GM18909 (cell line): ENCODE measurements around the gene YIPF5.
A peak's percentile ranks its signal among the peaks of the same experiment; 100 is the strongest.

Experiments used
- ATAC-seq: cut with Tn5 transposase; IDR thresholded peaks from one replicate; pipeline ENCODE4 v1.9.1; 2021; ENCODE audit warnings: mild to moderate bottlenecking; ENCODE audit not compliant: unreplicated experiment, poor library complexity

Gene YIPF5

GRCh38 chr5:144183254-144183889 lies 12.9 kb upstream of the YIPF5 start:
- no peak for ATAC-seq

DNA sequence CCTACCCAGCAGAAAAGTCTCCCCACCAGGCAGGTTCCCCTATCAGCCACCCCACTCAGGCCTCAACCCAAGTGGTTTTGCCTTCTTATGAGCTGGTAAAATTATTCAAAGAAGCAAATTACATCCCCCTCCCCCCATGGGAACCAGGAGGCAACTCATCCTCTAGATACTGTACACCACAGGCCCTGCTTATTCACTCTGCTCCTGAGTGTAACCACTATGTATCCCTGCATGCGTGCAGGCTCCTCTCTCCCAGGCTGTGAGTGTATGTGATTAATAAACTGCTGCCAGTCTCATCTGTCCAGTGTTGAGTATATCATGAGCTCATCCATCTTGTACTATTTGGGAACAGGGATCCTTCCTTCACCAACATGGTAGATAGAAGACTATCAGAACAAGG lies 8.8 kb upstream of the YIPF5 start:
- no peak for ATAC-seq

DNA sequence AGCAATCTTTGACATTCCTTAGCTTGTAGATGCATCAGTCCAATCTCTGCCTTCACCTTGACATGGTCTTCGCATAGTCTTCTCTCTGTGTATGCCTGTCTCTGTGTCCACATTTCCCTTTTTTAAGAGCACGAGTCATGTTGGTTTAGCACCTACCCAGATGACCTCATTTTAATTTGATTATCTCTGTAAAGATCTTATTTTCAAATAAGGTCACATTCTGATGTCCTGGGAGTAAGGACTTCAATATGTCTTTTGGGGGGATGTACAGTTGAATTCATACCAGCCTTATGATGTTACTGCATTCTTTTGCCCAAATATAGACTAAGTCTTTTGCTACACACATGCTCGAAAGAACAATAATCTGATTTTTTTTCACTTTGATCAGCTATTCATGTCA lies 7.1 kb upstream of the YIPF5 start:
- ATAC-seq = no peak

GRCh38 chr5:144173766-144174165 lies 3.3 kb upstream of the YIPF5 start:
- no peak for ATAC-seq

DNA sequence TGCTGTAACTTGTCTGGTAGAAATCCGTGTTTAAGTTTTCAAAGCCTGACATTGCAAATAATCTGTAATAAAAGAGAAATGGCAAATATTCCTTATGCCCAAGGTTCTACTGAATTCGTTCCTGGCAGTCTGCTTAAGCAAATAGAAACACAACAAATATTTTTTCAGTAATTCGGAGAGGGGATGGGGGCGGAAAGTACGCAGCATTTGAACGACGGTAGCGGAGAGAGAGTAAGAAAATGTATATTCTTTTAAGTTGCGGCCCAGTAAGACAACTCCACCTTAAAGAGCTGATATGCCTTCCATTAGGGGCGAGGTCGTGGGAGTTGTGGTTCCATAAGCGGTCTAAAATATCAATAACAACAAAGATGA lies 569 bp downstream of the YIPF5 start:
- no peak for ATAC-seq

DNA sequence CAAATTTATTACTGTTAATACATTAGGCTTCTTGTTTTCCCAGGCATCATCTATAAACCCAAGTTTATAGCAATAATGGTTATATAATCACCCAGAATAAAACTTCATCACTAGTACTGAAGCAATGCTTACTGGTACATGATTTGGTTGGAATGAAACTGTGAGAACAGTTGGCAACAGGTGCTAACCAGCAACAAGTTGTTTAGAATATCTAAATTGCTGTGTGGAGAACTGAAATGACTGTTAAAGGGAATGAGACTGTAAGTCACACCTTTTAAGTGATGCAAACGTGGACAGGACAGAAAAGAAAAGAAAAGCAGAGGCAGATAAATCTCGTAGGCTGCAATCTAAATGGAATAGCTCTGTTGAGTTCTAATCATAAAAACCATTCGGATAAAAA lies 2.5 kb downstream of the YIPF5 start:
- ATAC-seq = no peak

DNA sequence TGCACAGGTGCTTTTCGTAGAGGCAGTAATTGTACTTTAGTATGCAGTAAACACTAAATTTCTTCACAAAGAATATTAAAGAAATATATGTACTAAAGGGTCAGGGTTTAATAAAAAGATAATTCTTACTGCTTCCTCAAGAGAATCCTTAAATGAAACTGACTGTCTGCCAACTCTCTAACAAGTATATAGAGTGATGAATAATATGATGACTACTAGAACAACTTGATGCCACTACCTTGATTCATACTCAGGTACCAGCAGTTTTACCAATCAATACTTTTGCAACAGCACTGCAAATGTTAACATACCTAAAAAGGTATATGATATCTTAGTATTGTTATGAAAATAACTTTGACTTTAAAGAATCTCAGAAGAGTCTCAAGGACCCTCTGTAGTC lies 3.8 kb downstream of the YIPF5 start:
- ATAC-seq = no peak

GRCh38 chr5:144162686-144163085 lies 7.8 kb downstream of the YIPF5 start:
- no peak for ATAC-seq

- no peak for ATAC-seq
Measured at GRCh38 chr5:144156767-144157171, 13.7 kb downstream of the YIPF5 start.

DNA sequence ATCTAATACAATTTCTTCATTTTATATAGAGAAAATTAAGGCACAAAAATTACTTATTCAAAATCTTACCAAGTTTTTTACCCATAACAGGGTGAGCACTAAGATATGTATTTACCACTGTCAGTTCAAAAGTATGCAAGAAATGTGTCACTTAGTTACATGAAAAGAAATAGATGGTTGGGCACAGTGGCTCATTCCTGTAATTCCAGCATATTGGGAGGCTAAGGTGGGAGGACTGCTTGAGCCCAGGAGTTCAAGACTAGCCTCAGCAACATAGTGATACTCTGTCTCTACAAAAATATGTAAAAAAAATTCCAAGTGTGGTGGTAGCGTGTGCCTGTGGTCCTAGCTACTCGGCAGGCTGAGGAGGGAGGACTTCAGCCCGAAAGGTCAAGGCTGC lies 19.4 kb downstream of the YIPF5 start:
- no peak for ATAC-seq

GRCh38 chr5:144144956-144145751 lies 25.3 kb downstream of the YIPF5 start:
- ATAC-seq = no peak

GRCh38 chr5:144143625-144144024 lies 26.8 kb downstream of the YIPF5 start:
- ATAC-seq = no peak

DNA sequence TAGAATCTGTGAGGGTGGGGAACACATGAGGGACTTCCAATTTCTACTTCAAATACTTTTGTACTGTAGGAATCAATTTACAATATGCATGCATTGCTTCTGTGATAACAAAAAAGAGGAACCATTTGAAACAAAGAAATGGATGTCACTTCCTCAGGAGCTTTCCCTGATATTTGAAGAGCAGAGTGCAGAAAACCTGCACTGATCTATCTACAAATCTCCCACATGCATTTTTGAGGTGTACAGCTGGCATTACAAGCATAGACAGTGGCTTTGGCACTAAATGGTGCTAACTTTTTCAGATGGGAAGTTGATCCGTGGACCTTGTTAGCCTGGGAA lies 27.7 kb downstream of the YIPF5 start:
- ATAC-seq = no peak

DNA sequence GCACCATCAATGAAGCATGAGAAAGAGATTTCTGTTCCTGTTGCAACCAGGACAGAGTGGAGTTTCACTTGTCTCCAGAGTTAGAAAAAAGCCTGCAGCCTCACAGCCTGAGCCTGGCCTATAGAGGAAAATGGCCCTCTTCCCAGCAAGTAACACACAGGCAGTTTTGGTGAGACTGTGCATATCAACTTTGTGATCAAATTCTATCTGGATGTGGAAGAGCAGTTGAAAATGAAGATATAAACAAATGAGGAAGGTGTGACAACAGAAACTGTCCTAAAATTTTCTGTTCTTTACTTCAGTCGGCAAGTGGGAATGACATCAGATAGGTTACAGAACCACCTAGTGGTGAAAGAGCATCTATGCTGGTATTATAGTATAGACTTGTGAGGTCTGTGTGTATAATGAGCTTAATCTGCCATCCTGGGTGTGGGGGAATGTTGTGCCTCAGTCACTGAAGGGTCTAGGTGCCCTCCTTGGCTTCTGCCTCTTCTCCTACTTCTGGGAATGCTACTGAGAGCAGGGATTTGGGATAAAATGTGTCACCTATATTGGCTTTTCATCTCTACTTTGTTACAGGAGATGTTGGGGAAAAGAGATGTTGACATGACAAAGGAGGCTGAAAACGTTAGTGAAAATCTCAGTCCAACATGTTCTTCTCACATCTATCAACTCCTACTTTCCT lies 28.2 kb downstream of the YIPF5 start:
- peak; percentile 99 for ATAC-seq

DNA sequence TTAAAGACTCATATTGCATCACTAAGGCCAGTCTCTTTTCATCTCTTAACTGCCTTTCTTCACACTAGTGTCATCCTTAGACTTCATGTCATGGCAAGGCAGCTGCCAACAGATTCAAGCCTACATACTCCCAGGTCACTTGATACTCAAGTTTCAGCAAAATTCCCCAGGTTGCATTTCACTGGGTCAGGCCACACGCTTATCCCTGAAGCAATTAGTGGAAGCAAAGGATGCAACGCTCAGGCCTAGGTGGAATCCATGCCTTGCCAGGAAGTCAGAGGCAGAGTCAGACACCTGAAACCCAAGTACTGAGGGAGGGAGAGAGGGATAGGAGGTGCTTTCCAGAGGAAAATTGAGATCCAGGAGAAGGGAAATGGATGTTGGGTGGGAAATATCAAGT lies 28.9 kb downstream of the YIPF5 start:
- peak; percentile 1 for ATAC-seq

- no peak for ATAC-seq
Measured at GRCh38 chr5:144139586-144139985, 30.9 kb downstream of the YIPF5 start.

- ATAC-seq = no peak
Measured at GRCh38 chr5:144135113-144135762, 35.2 kb downstream of the YIPF5 start.

DNA sequence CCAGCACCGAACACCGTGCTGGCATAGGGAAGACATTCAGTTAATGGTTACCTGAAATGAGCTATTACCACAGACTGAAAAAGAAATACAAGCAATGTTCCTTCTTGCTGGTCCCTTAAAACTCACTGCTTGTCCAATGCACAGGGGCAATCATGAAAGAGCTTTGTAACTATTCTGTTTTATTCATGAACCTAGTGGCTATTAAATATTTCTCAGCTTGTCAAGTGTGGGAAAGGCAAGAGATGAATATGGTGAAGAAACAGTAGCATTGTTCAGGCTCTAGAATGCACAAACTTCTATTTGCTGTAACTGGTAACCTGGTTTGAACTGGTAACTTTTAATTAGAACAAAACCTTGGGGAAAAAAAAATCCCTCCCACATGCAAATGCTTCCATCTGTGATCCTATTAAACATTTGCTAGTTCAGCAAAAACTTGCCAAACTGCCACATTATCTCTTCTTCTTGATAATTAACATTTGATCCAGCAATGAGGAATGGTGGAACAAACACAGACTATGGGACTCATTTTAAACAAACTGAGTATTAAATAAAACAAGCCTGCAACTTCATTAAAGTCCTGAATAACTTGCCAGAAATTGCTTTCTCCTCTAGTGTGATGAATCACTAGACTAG lies 36.1 kb downstream of the YIPF5 start:
- ATAC-seq = no peak

GRCh38 chr5:144133050-144133633 lies 37.3 kb downstream of the YIPF5 start:
- ATAC-seq = no peak

- no peak for ATAC-seq
Measured at GRCh38 chr5:144131261-144131660, 39.2 kb downstream of the YIPF5 start.
